Measurements from ENCODE around the gene ATP13A3. TPM values are rescaled to one million over a fixed set of nuclear protein-coding genes. Genes with fewer than 3 reads are reported as not detected.

The ATP13A3 gene
- total and polyA plus RNA-seq, 10 of the 15 experiments (the other 5 are each of a cell fraction or from before 2014, with no cell fraction given): 14.0 to 108 (median 69.5) TPM

GRCh38 chr3:194397757-194398312 is 89.0 kb downstream of the ATP13A3 start:
- ChIA-PET SMC1A (ENCODE audit: uncharacterized antibody, unreplicated experiment) (no interaction called here), CTCF (interaction anchor here (0.8 to 1.5 kb wide), 2 partner anchors 9 to 285 kb away, joined by 3 read pairs; no protein-coding TSS in a partner anchor), POLR2A (no interaction called here), RAD21 (ENCODE audit: unreplicated experiment) (no interaction called here)
- TF ChIP-seq ZZZ3 (IDR thresholded peaks at IDR 0.05; ENCODE audit: control insufficient read depth, insufficient read length, low read depth): no peak
- TF ChIP-seq POLR2AphosphoS2 (IDR thresholded peaks at IDR 0.05; ENCODE audit: low read depth, low read length): no peak
- TF ChIP-seq FOXM1 (IDR thresholded peaks at IDR 0.05; ENCODE audit: low read depth, low read length): no peak
- DNase-seq (ENCODE audit: low read depth, low spot score) (no peak), ATAC-seq (peak; percentile 32), FAIRE-seq (no peak)
- Histone ChIP-seq H3K4me3 (no peak overlapping the region; the same call in 1 of the 2 replicates), H2AFZ (ENCODE audit: control insufficient read depth, low read depth, low read length) (peak overlapping the region; percentile 44; the same call in 1 of the 2 replicates), H3K27me3 (replicated peaks in 1 of 2; ENCODE audit: control insufficient read depth in 2 of 2, insufficient read depth in 2 of 2, low read length in 1 of 2) (peaks cover 7 to 10% of the 10 kb centered on the region in 2 experiments; a peak in 3 of 4 replicates), H3K9ac (ENCODE audit: control insufficient read depth, insufficient read depth, low read length) (no peak overlapping the region), H3K79me2 (ENCODE audit: control insufficient read depth, insufficient read depth, low read length) (no peaks in the 10 kb centered on the region), H3K4me2 (ENCODE audit: control insufficient read depth, insufficient read depth) (peak overlapping the region; percentile 82), H4K20me1 (ENCODE audit: control insufficient read depth, insufficient read depth) (no peaks in the 10 kb centered on the region; the same call in 1 of the 2 replicates), H3K4me1 (ENCODE audit: control insufficient read depth, insufficient read depth, low read length) (peaks cover 7% of the 10 kb centered on the region), H3K9me3 (replicated peaks; ENCODE audit: control insufficient read depth, insufficient read depth, low read length) (no peaks in the 10 kb centered on the region), H3K36me3 (ENCODE audit: control insufficient read depth in 2 of 2, insufficient read depth in 2 of 2, low read length in 1 of 2) (no peaks in the 10 kb centered on the region), H3K27ac (ENCODE audit: control insufficient read depth, insufficient read depth) (no peak overlapping the region)
- in situ Hi-C loops (cut with MboI) (no loop called here), intact Hi-C loops (cut with micrococcal nuclease; ENCODE audit: unreplicated experiment) (no loop called here)
- no TSS peak for BruUV-seq (replicated peaks)
- WGBS (ENCODE audit: insufficient coverage, insufficient replicate concordance, low lambda C conversion rate, missing lambda C conversion rate): 27% methylated on average over 38 of the region's 38 CpGs

DNA sequence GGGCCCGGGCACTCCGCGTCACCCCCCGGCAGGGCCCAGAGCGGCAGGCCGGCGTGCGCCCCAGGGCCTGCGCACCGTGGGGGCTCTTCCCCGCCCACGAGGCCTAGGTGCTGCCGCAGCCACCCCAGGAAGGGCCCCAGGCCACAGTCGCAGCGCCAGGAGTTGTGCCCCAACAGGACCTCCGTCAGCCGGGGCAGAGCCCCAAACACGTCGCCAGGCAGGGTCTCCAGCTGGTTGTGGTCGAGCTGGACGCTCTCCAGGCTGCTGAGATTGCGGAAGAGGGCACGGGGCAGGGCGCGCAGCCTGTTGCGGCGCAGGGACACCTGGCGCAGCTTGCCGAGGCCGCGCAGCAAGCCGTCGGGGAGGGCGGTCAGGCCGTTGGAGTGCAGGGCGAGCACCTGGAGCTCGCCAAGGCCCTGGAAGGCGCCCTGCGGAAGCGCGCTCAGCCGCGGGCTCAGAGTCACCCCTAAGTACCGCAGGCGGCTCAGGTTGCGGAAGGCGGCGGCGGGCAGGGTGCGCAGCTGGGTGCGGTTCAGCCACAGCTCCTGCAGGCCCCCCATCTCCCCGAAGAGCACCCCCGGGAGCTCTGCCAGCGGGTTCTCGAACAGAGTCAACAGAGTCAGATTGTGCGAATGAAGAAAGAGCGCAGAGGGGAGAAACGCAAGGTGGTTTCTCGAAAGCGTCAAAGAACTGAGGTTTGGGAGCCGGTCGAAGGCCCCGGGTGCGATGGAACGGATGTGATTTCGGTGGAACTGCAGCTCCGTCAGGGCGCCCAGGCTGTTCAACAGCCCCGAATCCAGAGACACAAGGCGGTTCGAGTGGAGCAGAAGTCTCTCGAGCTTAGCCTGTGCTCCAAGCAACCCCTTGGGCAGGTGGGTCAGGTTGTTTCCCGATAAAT is 89.7 kb downstream of the ATP13A3 start:
- H4K20me1 ChIP-seq (ENCODE audit: control insufficient read depth, insufficient read depth): no peaks in the 10 kb centered on the region; the same call in 1 of the 2 replicates
- in situ Hi-C loops (cut with MboI): no loop called here
- H3K79me2 ChIP-seq (ENCODE audit: control insufficient read depth, insufficient read depth, low read length): no peaks in the 10 kb centered on the region
- no TSS peak for BruUV-seq (replicated peaks)
- RAD21 ChIA-PET (ENCODE audit: unreplicated experiment): interaction anchor here (1.0 kb wide), 1 partner anchor 10 kb away, joined by 3 read pairs; no protein-coding TSS in a partner anchor
- ATAC-seq: peak; percentile 41
- no peak overlapping the region; the same call in 1 of the 2 replicates for H3K4me3 ChIP-seq
- peak overlapping the region; percentile 82 for H3K4me2 ChIP-seq (ENCODE audit: control insufficient read depth, insufficient read depth)
- no peak overlapping the region for H3K27ac ChIP-seq (ENCODE audit: control insufficient read depth, insufficient read depth)
- no peak overlapping the region for H3K9ac ChIP-seq (ENCODE audit: control insufficient read depth, insufficient read depth, low read length)
- SMC1A ChIA-PET (ENCODE audit: uncharacterized antibody, unreplicated experiment): no interaction called here
- H3K27me3 ChIP-seq (replicated peaks in 1 of 2; ENCODE audit: control insufficient read depth in 2 of 2, insufficient read depth in 2 of 2, low read length in 1 of 2): peaks cover 7 to 10% of the 10 kb centered on the region in 2 experiments; a peak in 3 of 4 replicates
- intact Hi-C loops (cut with micrococcal nuclease; ENCODE audit: unreplicated experiment): no loop called here
- CTCF ChIA-PET: interaction anchor here (0.8 kb wide), 1 partner anchor 285 kb away, joined by 3 read pairs; no protein-coding TSS in a partner anchor
- no peaks in the 10 kb centered on the region for H3K36me3 ChIP-seq (ENCODE audit: control insufficient read depth in 2 of 2, insufficient read depth in 2 of 2, low read length in 1 of 2)
- H2AFZ ChIP-seq (ENCODE audit: control insufficient read depth, low read depth, low read length): peak overlapping the region; percentile 21
- POLR2A ChIA-PET: no interaction called here
- no peaks in the 10 kb centered on the region for H3K9me3 ChIP-seq (replicated peaks; ENCODE audit: control insufficient read depth, insufficient read depth, low read length)
- DNase-seq (ENCODE audit: low read depth, low spot score): no peak
- 18% methylated on average over 72 of the region's 73 CpGs for WGBS (ENCODE audit: insufficient coverage, insufficient replicate concordance, low lambda C conversion rate, missing lambda C conversion rate)
- H3K4me1 ChIP-seq (ENCODE audit: control insufficient read depth, insufficient read depth, low read length): peaks cover 7% of the 10 kb centered on the region
- FAIRE-seq: no peak
- TF ChIP-seq, protein P1, sequence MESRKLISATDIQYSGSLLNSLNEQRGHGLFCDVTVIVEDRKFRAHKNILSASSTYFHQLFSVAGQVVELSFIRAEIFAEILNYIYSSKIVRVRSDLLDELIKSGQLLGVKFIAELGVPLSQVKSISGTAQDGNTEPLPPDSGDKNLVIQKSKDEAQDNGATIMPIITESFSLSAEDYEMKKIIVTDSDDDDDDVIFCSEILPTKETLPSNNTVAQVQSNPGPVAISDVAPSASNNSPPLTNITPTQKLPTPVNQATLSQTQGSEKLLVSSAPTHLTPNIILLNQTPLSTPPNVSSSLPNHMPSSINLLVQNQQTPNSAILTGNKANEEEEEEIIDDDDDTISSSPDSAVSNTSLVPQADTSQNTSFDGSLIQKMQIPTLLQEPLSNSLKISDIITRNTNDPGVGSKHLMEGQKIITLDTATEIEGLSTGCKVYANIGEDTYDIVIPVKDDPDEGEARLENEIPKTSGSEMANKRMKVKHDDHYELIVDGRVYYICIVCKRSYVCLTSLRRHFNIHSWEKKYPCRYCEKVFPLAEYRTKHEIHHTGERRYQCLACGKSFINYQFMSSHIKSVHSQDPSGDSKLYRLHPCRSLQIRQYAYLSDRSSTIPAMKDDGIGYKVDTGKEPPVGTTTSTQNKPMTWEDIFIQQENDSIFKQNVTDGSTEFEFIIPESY (IDR thresholded peaks at IDR 0.05): no peak
- TF ChIP-seq TCF3 (IDR thresholded peaks at IDR 0.05; ENCODE audit: borderline replicate concordance, insufficient read depth, low read depth, low read length) (0 out of 2 replicates have a peak, but pooled peaks have one; percentile 33), HDAC6 (IDR thresholded peaks at IDR 0.05; ENCODE audit: unreplicated experiment) (peak; percentile 94)
